A673 (cell line): Measurements from ENCODE around the gene HDAC10. TPM values are rescaled to one million over a fixed set of nuclear protein-coding genes. Genes with fewer than 3 reads are reported as not detected.

ENCODE experiments used
- BruUV-seq: library from RNA; stranded (reverse); fragments of 400-500 nt; replicated peaks from 2 replicates; lab custom pipeline; 2021; lab: Mats Ljungman, UMichigan
- CTCF ChIA-PET: fragments of 300-600 bp; sonication (Branson Sonifier 250); formaldehyde crosslinking; loops from one replicate; lab custom pipeline; 2022; ENCODE audit warnings: antibody characterized with exemption; lab: Charles Lee
- POLR2A ChIA-PET: fragments of 300-600 bp; sonication (Branson Sonifier 250); formaldehyde crosslinking; loops from one replicate; lab custom pipeline; 2022; ENCODE audit warnings: antibody characterized with exemption; ENCODE audit not compliant: low non-redundant PET; lab: Charles Lee
- DNase-seq: peaks from one replicate; pipeline ENCODE4 v3.0.0-alpha.2; 2015; ENCODE audit warnings: low spot score
- H3K27ac ChIP-seq: fragments of 200-600 bp; sonication (generic); 2 replicates; pipeline ENCODE4 v1.5.1; 2016; ENCODE audit warnings: mixed run types, low read depth, mild to moderate bottlenecking, mixed read lengths, antibody characterized with exemption, low read length; ENCODE audit not compliant: poor library complexity, severe bottlenecking
- H3K27me3 ChIP-seq: fragments of 200-600 bp; sonication (generic); replicated peaks from 2 replicates; pipeline ENCODE4 v1.6.1; 2017; ENCODE audit warnings: mixed run types, low read depth, mild to moderate bottlenecking, mixed read lengths, antibody characterized with exemption, low read length; ENCODE audit not compliant: insufficient read depth, poor library complexity
- H3K36me3 ChIP-seq: fragments of 200-600 bp; sonication (generic); 2 replicates; pipeline ENCODE4 v1.6.1; 2016; ENCODE audit warnings: mixed run types, mild to moderate bottlenecking, mixed read lengths, antibody characterized with exemption, low read length; ENCODE audit not compliant: insufficient read depth, poor library complexity, severe bottlenecking
- H3K4me1 ChIP-seq: fragments of 200-600 bp; sonication (generic); 2 replicates; pipeline ENCODE4 v1.6.1; 2017; ENCODE audit warnings: mixed run types, mild to moderate bottlenecking, mixed read lengths, antibody characterized with exemption, low read length; ENCODE audit not compliant: insufficient read depth, poor library complexity, severe bottlenecking
- H3K4me3 ChIP-seq: fragments of 200-600 bp; sonication (generic); 2 replicates; pipeline ENCODE4 v1.5.1; 2016; ENCODE audit warnings: low read depth, mixed run types, mild to moderate bottlenecking, mixed read lengths, low read length; ENCODE audit not compliant: poor library complexity, severe bottlenecking
- H3K9me3 ChIP-seq: fragments of 200-600 bp; sonication (generic); 2 replicates; pipeline ENCODE4 v1.6.1; 2016; ENCODE audit warnings: mixed run types, low read depth, mild to moderate bottlenecking, mixed read lengths, antibody characterized with exemption, low read length; ENCODE audit not compliant: poor library complexity, severe bottlenecking
- CTCF ChIP-seq: fragments of 300-800, 200-600 bp; sonication (generic); conservative IDR thresholded peaks from 2 replicates; pipeline ENCODE4 v1.5.1; 2017; ENCODE audit warnings: low read depth, mild to moderate bottlenecking, antibody characterized with exemption, low read length, moderate library complexity, mixed read lengths
- EZH2 ChIP-seq: fragments of 200-600 bp; sonication (generic); IDR thresholded peaks from 2 replicates; pipeline ENCODE4 v1.6.1; 2017; ENCODE audit warnings: borderline replicate concordance, low read depth, mild to moderate bottlenecking, mixed read lengths, antibody characterized with exemption, low read length; ENCODE audit not compliant: poor library complexity, severe bottlenecking
- intact Hi-C: fragments of 100-400 bp; cut with micrococcal nuclease; formaldehyde crosslinking; loops from one replicate; pipeline ENCODE4 v1.10.0; 2022; ENCODE audit not compliant: unreplicated experiment
- total RNA-seq: library from RNA; stranded (reverse); gene quantifications from 2 replicates; pipeline ENCODE4 v1.2.3, GENCODE V29; 2021

HDAC10 gene
- total RNA-seq, 1 experiment from 2014 or later: 38.6 TPM

- no peak for DNase-seq
- Histone ChIP-seq H3K4me1 (no peaks in the 10 kb centered on the region), H3K27ac (no peak overlapping the region), H3K9me3 (no peaks in the 10 kb centered on the region), H3K36me3 (peaks cover 88% of the 10 kb centered on the region), H3K4me3 (no peak overlapping the region), H3K27me3 (no peaks in the 10 kb centered on the region)
- intact Hi-C loops: no loop called here
- TF ChIP-seq CTCF: no peak
- no peak for TF ChIP-seq EZH2
- ChIA-PET CTCF (no interaction called here), POLR2A (interaction anchor here (0.7 kb wide), 1 partner anchor 172 kb away, joined by 9 read pairs; no protein-coding TSS in a partner anchor)
- BruUV-seq: no TSS peak
These were observed 35.2 kb upstream of the HDAC10 start for GRCh38 chr22:50286275-50286674.

- no TSS peak for BruUV-seq
- no peak for DNase-seq
- Histone ChIP-seq H3K27me3 (no peaks in the 10 kb centered on the region), H3K36me3 (peaks cover 88% of the 10 kb centered on the region), H3K9me3 (no peaks in the 10 kb centered on the region), H3K4me1 (no peaks in the 10 kb centered on the region), H3K4me3 (no peak overlapping the region), H3K27ac (no peak overlapping the region)
- POLR2A ChIA-PET: interaction anchor here (0.7 kb wide), 1 partner anchor 173 kb away, joined by 9 read pairs; no protein-coding TSS in a partner anchor
- CTCF ChIA-PET: no interaction called here
- no peak for TF ChIP-seq CTCF
- no peak for TF ChIP-seq EZH2
- intact Hi-C loops: no loop called here
These were observed 34.6 kb upstream of the HDAC10 start for GRCh38 chr22:50285568-50286229.

DNA sequence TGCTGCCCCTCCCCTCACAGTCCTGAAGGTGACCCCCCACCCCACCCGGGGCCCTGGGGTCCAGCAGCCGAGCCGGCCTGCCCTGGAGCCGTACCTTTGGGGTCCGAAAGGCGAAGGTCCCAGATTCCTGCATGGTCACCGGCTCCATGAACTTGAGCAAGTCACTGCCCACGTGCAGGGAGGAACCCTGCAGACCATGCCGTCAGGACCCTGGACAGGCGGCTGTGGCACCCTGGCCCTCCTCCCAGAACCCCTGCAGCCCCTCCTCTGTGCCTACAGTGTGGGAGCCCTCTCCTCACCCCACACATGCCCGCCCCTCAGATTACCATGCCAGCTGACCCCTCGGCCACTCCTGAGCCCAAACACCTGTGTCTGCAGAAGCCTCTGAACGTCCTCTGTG, 33.4 kb upstream of the HDAC10 start:
- no TSS peak for BruUV-seq
- H3K9me3 ChIP-seq: no peaks in the 10 kb centered on the region
- no peak for TF ChIP-seq CTCF
- TF ChIP-seq EZH2: no peak
- no peak overlapping the region for H3K4me3 ChIP-seq
- DNase-seq: no peak
- CTCF ChIA-PET: no interaction called here
- intact Hi-C loops: no loop called here
- no peaks in the 10 kb centered on the region for H3K27me3 ChIP-seq
- POLR2A ChIA-PET: no interaction called here
- no peak overlapping the region for H3K27ac ChIP-seq
- no peaks in the 10 kb centered on the region for H3K4me1 ChIP-seq
- peaks cover 86% of the 10 kb centered on the region for H3K36me3 ChIP-seq
